H1 (cell line): ENCODE results near the gene ZDHHC1. TPM values are rescaled to one million over a fixed set of nuclear protein-coding genes. Genes with fewer than 3 reads are reported as not detected.

Experiments used
- CTCF ChIA-PET: fragments of 300-600 bp; sonication (Branson Sonifier 250); formaldehyde crosslinking; loops from one replicate; lab custom pipeline; 2021; ENCODE audit not compliant: partially characterized antibody; lab: Charles Lee
- POLR2A ChIA-PET: fragments of 300-600 bp; sonication (Branson Sonifier 250); formaldehyde crosslinking; loops from one replicate; lab custom pipeline; 2021; ENCODE audit warnings: inconsistent platforms; ENCODE audit not compliant: partially characterized antibody; lab: Charles Lee
- DNase-seq, 2 experiments: peaks; one replicate each; pipeline versions ENCODE4 v3.0.0 to v3.0.0-alpha.2; 2010 to 2022; ENCODE audit warnings: low spot score in 2 of 2, low read depth in 1 of 2, mixed read lengths in 1 of 2
- FAIRE-seq: peaks from 2 replicates; lab custom pipeline; 2011; peaks lifted over from hg19 to GRCh38; lab: Jason Lieb, UNC
- H2AFZ ChIP-seq: 2 replicates; pipeline ENCODE4 v1.8.1; 2012; ENCODE audit warnings: low read length, inconsistent platforms
- H2AK5ac ChIP-seq: 2 replicates; pipeline ENCODE4 v1.6.1; 2013; ENCODE audit warnings: low read depth, low read length
- H2BK120ac ChIP-seq: replicated peaks from 2 replicates; pipeline ENCODE3; 2013; ENCODE audit warnings: low read depth, low read length, inconsistent platforms
- H2BK12ac ChIP-seq: 2 replicates; pipeline ENCODE4 v1.6.1; 2013; ENCODE audit warnings: low read depth, low read length
- H2BK15ac ChIP-seq: 2 replicates; pipeline ENCODE4 v1.6.1; 2013; ENCODE audit warnings: low read length
- H2BK20ac ChIP-seq: 2 replicates; pipeline ENCODE4 v1.6.1; 2013; ENCODE audit warnings: low read length
- H2BK5ac ChIP-seq: 2 replicates; pipeline ENCODE4 v1.6.1; 2013; ENCODE audit warnings: low read depth, low read length
- H3K14ac ChIP-seq: 2 replicates; pipeline ENCODE4 v1.6.1; 2013; ENCODE audit warnings: inconsistent platforms; ENCODE audit not compliant: insufficient read length
- H3K18ac ChIP-seq: 2 replicates; pipeline ENCODE4 v1.6.1; 2013; ENCODE audit warnings: low read length; ENCODE audit errors: extremely low read depth
- H3K23ac ChIP-seq: 2 replicates; pipeline ENCODE4 v1.6.1; 2013; ENCODE audit warnings: inconsistent platforms; ENCODE audit not compliant: insufficient read length
- H3K23me2 ChIP-seq: 2 replicates; pipeline ENCODE4 v1.6.1; 2013; ENCODE audit warnings: low read depth, low read length
- H3K27ac ChIP-seq: 2 replicates; pipeline ENCODE4 v1.6.1; 2011; ENCODE audit warnings: low read depth, low read length, inconsistent platforms
- H3K27me3 ChIP-seq, 4 experiments: replicated peaks in 1 of 4; 1 replicate in 1 of 4; 2 replicates in 3 of 4; pipeline versions ENCODE4 v1.6.1 to v1.8.1; 2011 to 2013; ENCODE audit warnings: low read length in 3 of 4, mild to moderate bottlenecking in 3 of 4, inconsistent platforms in 2 of 4, mixed read lengths in 2 of 4, moderate library complexity in 1 of 4; ENCODE audit not compliant: control insufficient read depth in 3 of 4, insufficient read depth in 3 of 4; ENCODE audit errors: extremely low read depth in 1 of 4
- H3K36me3 ChIP-seq, 4 experiments: 2 replicates each; pipeline versions ENCODE4 v1.6.1 to v1.8.1; 2011 to 2013; ENCODE audit warnings: mild to moderate bottlenecking in 4 of 4, low read length in 3 of 4, moderate library complexity in 2 of 4, control low read depth in 1 of 4, inconsistent platforms in 1 of 4; ENCODE audit not compliant: insufficient read depth in 4 of 4, control insufficient read depth in 2 of 4
- H3K4ac ChIP-seq: replicated peaks from 2 replicates; pipeline ENCODE3; 2013; ENCODE audit warnings: low read length, low read depth, mixed read lengths, inconsistent platforms; ENCODE audit not compliant: insufficient read length
- H3K4me1 ChIP-seq, 4 experiments: replicated peaks in 1 of 4; 1 replicate in 1 of 4; 2 replicates in 3 of 4; pipeline versions ENCODE4 v1.6.1 to v1.8.1; 2011 to 2013; ENCODE audit warnings: low read length in 3 of 4, inconsistent platforms in 2 of 4, mixed read lengths in 1 of 4; ENCODE audit not compliant: insufficient read depth in 4 of 4, control insufficient read depth in 3 of 4
- H3K4me2 ChIP-seq, 2 experiments: 2 replicates each; pipeline versions ENCODE4 v1.6.1 to v1.8.1; 2011 to 2013; ENCODE audit warnings: low read depth in 2 of 2, low read length in 2 of 2, control low read depth in 1 of 2, inconsistent platforms in 1 of 2, mild to moderate bottlenecking in 1 of 2; ENCODE audit not compliant: insufficient read depth in 1 of 2
- H3K4me3 ChIP-seq, 4 experiments: fragments of 200-600, 300-600 bp in 1 of 4; sonication (generic), shearing (Covaris generic), sonication (Bioruptor Twin) in 1 of 4; 2 replicates each; pipeline versions ENCODE4 v1.5.1 to v1.8.1; 2011 to 2016; ENCODE audit warnings: low read length in 4 of 4, low read depth in 3 of 4, control low read depth in 2 of 4, inconsistent platforms in 2 of 4, mild to moderate bottlenecking in 2 of 4, mixed read lengths in 1 of 4, moderate library complexity in 1 of 4; ENCODE audit not compliant: insufficient read depth in 2 of 4; ENCODE audit errors: extremely low read depth in 1 of 4
- H3K56ac ChIP-seq: replicated peaks from 2 replicates; pipeline ENCODE3; 2013; ENCODE audit warnings: low read depth, mild to moderate bottlenecking, mixed read lengths, low read length, inconsistent platforms; ENCODE audit not compliant: insufficient read length
- H3K79me1 ChIP-seq: 2 replicates; pipeline ENCODE4 v1.6.1; 2013; ENCODE audit warnings: low read depth, low read length, control low read depth
- H3K79me2 ChIP-seq, 2 experiments: 2 replicates each; pipeline versions ENCODE4 v1.6.1 to v1.8.1; 2012 to 2013; ENCODE audit warnings: low read length in 2 of 2, mild to moderate bottlenecking in 2 of 2, inconsistent platforms in 1 of 2; ENCODE audit not compliant: insufficient read depth in 2 of 2, control insufficient read depth in 1 of 2
- H3K9ac ChIP-seq, 4 experiments: replicated peaks in 1 of 4; 1 replicate in 1 of 4; 2 replicates in 3 of 4; pipeline versions ENCODE4 v1.6.1 to v1.8.1; 2011 to 2013; ENCODE audit warnings: low read depth in 3 of 4, low read length in 3 of 4, control low read depth in 2 of 4, mild to moderate bottlenecking in 2 of 4, moderate library complexity in 2 of 4, inconsistent platforms in 1 of 4; ENCODE audit errors: extremely low read depth in 1 of 4
- H3K9me3 ChIP-seq, 2 experiments: 2 replicates each; pipeline versions ENCODE4 v1.6.1 to v1.8.1; 2012 to 2013; ENCODE audit warnings: mild to moderate bottlenecking in 2 of 2, moderate library complexity in 2 of 2, control low read depth in 1 of 2, inconsistent platforms in 1 of 2, low read depth in 1 of 2, low read length in 1 of 2, mixed read lengths in 1 of 2; ENCODE audit not compliant: insufficient read depth in 2 of 2
- H4K20me1 ChIP-seq, 2 experiments: replicated peaks in 1 of 2; 2 replicates each; pipeline versions ENCODE3 to v1.8.1; 2011 to 2013; ENCODE audit warnings: inconsistent platforms in 2 of 2, low read length in 2 of 2, mild to moderate bottlenecking in 1 of 2; ENCODE audit not compliant: insufficient read depth in 2 of 2, control insufficient read depth in 1 of 2
- H4K5ac ChIP-seq: 2 replicates; pipeline ENCODE4 v1.6.1; 2013; ENCODE audit warnings: low read length, low read depth, mixed read lengths, inconsistent platforms; ENCODE audit not compliant: insufficient read length
- H4K8ac ChIP-seq: 2 replicates; pipeline ENCODE4 v1.8.0; 2013; ENCODE audit warnings: mild to moderate bottlenecking, moderate library complexity, low read length, inconsistent platforms; ENCODE audit not compliant: insufficient read depth; ENCODE audit errors: extremely low read depth
- H4K91ac ChIP-seq: replicated peaks from 2 replicates; pipeline ENCODE3; 2013; ENCODE audit warnings: low read length, mixed read lengths, inconsistent platforms; ENCODE audit not compliant: insufficient read length
- CBX5 ChIP-seq: fragments of 300-800, 300-1000 bp; sonication (generic); IDR thresholded peaks from 2 replicates; pipeline ENCODE4 v1.7.1; 2016; ENCODE audit warnings: antibody characterized with exemption, low read length, low read depth
- CEBPB ChIP-seq: IDR thresholded peaks from 2 replicates; pipeline ENCODE4 v1.6.1; 2012; ENCODE audit warnings: low read depth, low read length
- CHD2 ChIP-seq: IDR thresholded peaks from 2 replicates; pipeline ENCODE4 v1.6.1; 2012; ENCODE audit warnings: low read length, improper control_type of control experiment
- CTCF ChIP-seq, 3 experiments: IDR thresholded peaks; 1 replicate in 2 of 3; 2 replicates in 1 of 3; pipeline versions ENCODE4 v1.5.1 to v1.6.1; 2011; ENCODE audit warnings: low read length in 3 of 3, mild to moderate bottlenecking in 3 of 3, inconsistent platforms in 2 of 3, low read depth in 1 of 3, moderate library complexity in 1 of 3; ENCODE audit not compliant: insufficient read depth in 1 of 3; ENCODE audit errors: control extremely low read depth in 1 of 3
- KDM4A ChIP-seq: IDR thresholded peaks from one replicate; pipeline ENCODE4 v1.7.1; 2012; ENCODE audit warnings: low read depth, mild to moderate bottlenecking, moderate library complexity, low read length, inconsistent platforms; ENCODE audit not compliant: severe bottlenecking
- NRF1 ChIP-seq: IDR thresholded peaks from 2 replicates; pipeline ENCODE4 v1.6.1; 2011; ENCODE audit warnings: mild to moderate bottlenecking, low read depth, low read length, improper control_type of control experiment
- SIX5 ChIP-seq: IDR thresholded peaks from 2 replicates; pipeline ENCODE4 v1.6.1; 2011; ENCODE audit warnings: mild to moderate bottlenecking, low read depth, low read length
- TAF7 ChIP-seq: optimal IDR thresholded peaks from 2 replicates; pipeline ENCODE3; 2011; ENCODE audit warnings: low read depth, mild to moderate bottlenecking, inconsistent platforms, low read length, moderate library complexity, borderline replicate concordance
- TCF12 ChIP-seq: IDR thresholded peaks from 2 replicates; pipeline ENCODE4 v1.6.1; 2011; ENCODE audit warnings: low read depth, mild to moderate bottlenecking, low read length
- WGBS, 2 experiments: shearing (Covaris generic) in 1 of 2; methylation state at CpG; one replicate each; pipeline versions ENCODE4 v1.1.6 to v1.1.7; 2013 to 2015; ENCODE audit warnings: low lambda C conversion rate in 2 of 2, mixed read lengths in 2 of 2, inconsistent platforms in 1 of 2, low coverage in 1 of 2, missing lambda C conversion rate in 1 of 2; ENCODE audit not compliant: insufficient replicate concordance in 2 of 2, insufficient coverage in 1 of 2, insufficient read length in 1 of 2; ENCODE audit errors: extremely low coverage in 1 of 2, missing lambda C conversion rate in 1 of 2; 5-methylcytosine and 5-hydroxymethylcytosine counted together
- polyA plus RNA-seq, 7 experiments: library from polyadenylated mRNA; depleted of rRNA in 3 of 7; stranded (reverse) in 5 of 7; unstranded in 2 of 7; fragments of >200 nt in 5 of 7; fragments of 200-250 nt in 2 of 7; gene quantifications; 1 replicate in 5 of 7; 2 replicates in 1 of 7; 4 replicates in 1 of 7; pipeline versions ENCODE4 v1.2.1 to v1.2.3, GENCODE V29; 2011 to 2013; ENCODE audit warnings: missing spikeins in 2 of 7, mixed read lengths in 2 of 7
- total RNA-seq: library from RNA; stranded (reverse); fragmentation: NEBNext Ultra II Directional; extraction: Animal tissue kit (Norgen Biotek cat#: 25700); gene quantifications from 2 replicates; pipeline ENCODE4 v1.2.1, GENCODE V29; 2021

Gene ZDHHC1
- total and polyA plus RNA-seq, 2 of the 8 experiments (the other 6 are each of a cell fraction or from before 2014, with no cell fraction given): 3.1 to 4.9 TPM

- Histone ChIP-seq H4K91ac (no peak overlapping the region), H2BK15ac (no peak overlapping the region), H3K4me3 (no peak overlapping the region), H3K4me2 (no peak overlapping the region), H4K5ac (no peak overlapping the region), H3K9me3 (peaks cover 0 to 1% of the 10 kb centered on the region in 2 experiments; a peak in 1 of 4 replicates), H3K23me2 (no peaks in the 10 kb centered on the region), H2AK5ac (no peak overlapping the region), H2BK120ac (no peak overlapping the region), H4K8ac (no peak overlapping the region; the same call in 1 of the 2 replicates), H3K27ac (no peak overlapping the region), H3K18ac (no peak overlapping the region), H3K14ac (no peak overlapping the region), H3K79me1 (no peaks in the 10 kb centered on the region; the same call in none of the 2 replicates), H3K36me3 (peaks cover 0 to 9% (median 5%) of the 10 kb centered on the region in 4 experiments; a peak in 5 of 8 replicates), H2BK5ac (no peak overlapping the region; the same call in 1 of the 2 replicates), H2AFZ (no peak overlapping the region), H3K4me1 (peaks cover 0 to 8% (median 4%) of the 10 kb centered on the region in 4 experiments; a peak in 5 of 7 replicates), H3K4ac (no peak overlapping the region), H3K79me2 (no peaks in the 10 kb centered on the region), H3K56ac (no peak overlapping the region), H3K23ac (no peak overlapping the region), H3K27me3 (no peaks in the 10 kb centered on the region), H2BK12ac (no peak overlapping the region), H4K20me1 (peaks cover 2 to 8% of the 10 kb centered on the region in 2 experiments), H2BK20ac (no peak overlapping the region), H3K9ac (no peak overlapping the region)
- ChIA-PET CTCF (interaction anchor here (1.2 to 28.6 kb wide), 11 partner anchors 1 to 160 kb away, joined by 3 to 683 read pairs (median 7); partner anchors contain the start of genes HSD11B2 and ZDHHC1), POLR2A (interaction anchor here (0.8 to 8.5 kb wide), 2 partner anchors 9 to 14 kb away, joined by 4 to 67 read pairs; partner anchors contain the start of gene HSD11B2)
- WGBS, 2 experiments: 93% methylated on average over 13 of the region's 13 CpGs; no CpG with 5 or more reads in 1 of the 2 experiments
- DNase-seq (no peak), FAIRE-seq (no peak)
- TF ChIP-seq KDM4A (no peak), CHD2 (no peak), CTCF (IDR thresholded peaks at IDR 0.05; ENCODE audit: control extremely low read depth in 1 of 3, insufficient read depth in 1 of 3, low read depth in 1 of 3, low read length in 3 of 3) (no peak), SIX5 (no peak), CBX5 (no peak), CEBPB (no peak), TCF12 (no peak), TAF7 (no peak), NRF1 (no peak)
Observed at GRCh38 chr16:67442581-67443255, 26.4 kb upstream of the ZDHHC1 start.
